HG03457 (cell line): Measurements from ENCODE around the gene SLC25A19.
A peak's percentile ranks its signal among the peaks of the same experiment; 100 is the strongest.
"Not testable (repeated sequence)": the region's sequence is repeated elsewhere in the genome, so short reads cannot be mapped to it uniquely, and the experiment has no call there.

Source experiments
- ATAC-seq: cut with Tn5 transposase; IDR thresholded peaks from one replicate; pipeline ENCODE4 v1.9.1; 2021; ENCODE audit warnings: moderate number of reproducible peaks; ENCODE audit not compliant: unreplicated experiment

SLC25A19 gene

DNA sequence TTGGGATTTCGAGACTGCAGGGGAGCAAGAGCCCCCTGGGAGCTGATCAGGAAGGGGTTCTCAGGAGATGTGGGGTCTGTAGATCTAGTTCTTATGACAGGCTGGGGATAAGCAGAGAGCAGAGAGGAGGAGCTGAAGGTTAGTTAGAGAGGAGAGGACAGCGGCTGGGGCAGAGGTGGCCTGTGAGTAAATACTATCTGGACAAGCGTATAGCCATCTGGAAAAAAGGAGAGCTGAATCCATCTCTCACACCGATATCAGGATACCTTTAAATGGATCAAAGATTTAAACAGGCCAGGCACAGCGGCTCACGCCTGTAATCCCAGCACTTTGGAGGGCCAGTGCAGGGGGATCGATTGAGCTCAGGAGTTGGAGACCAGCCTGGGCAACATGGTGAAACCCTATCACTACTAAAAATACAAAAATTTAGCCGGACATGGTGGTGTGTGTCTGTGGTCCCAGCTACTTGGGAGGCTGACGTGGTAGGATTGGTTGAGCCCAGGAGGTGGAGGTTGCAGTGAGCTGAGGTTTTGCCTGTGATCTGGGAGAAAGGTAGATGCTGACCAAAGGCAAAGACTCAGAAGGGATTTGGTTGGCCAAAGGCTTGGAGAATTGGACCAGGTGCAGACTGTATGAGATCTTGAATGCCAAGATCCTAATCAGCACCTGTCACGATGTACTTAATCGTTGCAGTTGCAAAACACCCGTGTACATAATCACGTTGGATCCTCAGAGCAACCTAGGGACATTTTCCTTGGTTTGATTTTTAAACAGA is 18.9 kb upstream of the SLC25A19 start:
- no peak for ATAC-seq

DNA sequence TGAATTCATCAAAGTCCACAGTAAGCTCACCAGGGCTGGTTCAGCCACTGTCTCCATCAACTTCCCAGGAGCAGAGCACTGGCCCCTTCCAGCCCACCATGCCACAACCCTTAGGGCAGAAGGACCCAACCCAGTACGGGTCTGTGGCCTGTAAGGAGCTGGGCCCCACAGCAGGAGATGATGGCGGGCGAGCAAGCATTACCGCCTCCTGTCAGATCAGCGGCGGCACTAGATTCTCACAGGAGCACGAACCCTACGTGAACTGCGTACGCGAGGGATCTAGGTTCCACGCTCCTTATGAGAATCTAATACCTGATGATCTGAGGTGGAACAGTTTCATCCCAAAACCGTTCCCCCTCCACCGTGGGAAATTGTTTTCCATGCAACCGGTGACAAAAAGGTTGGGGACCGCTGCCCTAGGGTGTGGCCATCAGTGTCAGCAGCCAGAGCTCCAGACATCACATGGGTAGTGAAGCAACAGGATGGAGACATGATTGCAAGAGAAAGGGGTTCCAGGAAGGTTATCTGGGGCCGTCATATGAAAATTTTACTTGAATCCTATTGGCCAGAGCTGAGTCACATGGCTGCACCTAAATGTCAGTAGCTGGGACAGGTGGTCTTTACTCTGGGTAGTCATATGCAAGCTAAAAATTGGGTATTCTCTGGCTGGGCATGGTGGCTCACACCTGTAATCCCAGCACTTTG is 12.4 kb upstream of the SLC25A19 start:
- no peak for ATAC-seq

DNA sequence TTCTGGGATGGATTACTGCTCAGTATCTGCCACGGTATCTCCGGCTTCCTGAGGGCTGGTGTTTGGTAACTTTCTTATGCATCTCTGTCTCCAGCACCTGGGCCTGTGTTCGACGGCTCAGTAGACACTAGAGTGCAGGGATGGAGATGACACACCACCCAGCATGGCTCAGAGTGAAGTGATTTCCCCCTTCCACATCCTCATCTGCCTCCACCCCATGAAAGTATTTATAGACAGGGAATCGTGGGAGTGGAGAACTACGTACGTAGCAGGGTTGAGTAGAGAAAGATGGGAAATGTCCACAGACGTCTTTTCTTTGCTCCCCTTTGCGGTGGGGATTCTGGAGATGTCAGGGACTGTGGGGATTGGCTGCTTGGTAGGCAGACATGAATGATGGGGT is 11.8 kb upstream of the SLC25A19 start:
- ATAC-seq: no peak

DNA sequence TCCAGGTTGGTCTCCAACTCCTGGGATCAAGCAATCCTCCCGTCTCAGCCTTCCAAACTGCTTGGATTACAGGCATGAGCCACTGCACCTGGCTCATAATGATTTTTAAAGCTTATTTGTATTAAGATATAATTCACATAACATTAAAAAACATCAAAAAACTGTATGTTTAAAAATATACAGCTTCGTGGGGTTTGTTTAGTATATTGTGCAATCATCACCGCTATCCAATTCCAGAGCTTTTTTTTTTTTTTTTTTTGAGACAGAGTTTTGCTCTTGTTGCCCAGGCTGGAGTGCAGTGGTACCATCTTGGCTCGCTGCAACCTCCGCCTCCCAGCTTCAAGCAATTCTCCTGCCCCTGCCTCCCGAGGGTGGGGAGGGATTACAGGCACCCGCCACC is 11.0 kb upstream of the SLC25A19 start:
- no peak for ATAC-seq

DNA sequence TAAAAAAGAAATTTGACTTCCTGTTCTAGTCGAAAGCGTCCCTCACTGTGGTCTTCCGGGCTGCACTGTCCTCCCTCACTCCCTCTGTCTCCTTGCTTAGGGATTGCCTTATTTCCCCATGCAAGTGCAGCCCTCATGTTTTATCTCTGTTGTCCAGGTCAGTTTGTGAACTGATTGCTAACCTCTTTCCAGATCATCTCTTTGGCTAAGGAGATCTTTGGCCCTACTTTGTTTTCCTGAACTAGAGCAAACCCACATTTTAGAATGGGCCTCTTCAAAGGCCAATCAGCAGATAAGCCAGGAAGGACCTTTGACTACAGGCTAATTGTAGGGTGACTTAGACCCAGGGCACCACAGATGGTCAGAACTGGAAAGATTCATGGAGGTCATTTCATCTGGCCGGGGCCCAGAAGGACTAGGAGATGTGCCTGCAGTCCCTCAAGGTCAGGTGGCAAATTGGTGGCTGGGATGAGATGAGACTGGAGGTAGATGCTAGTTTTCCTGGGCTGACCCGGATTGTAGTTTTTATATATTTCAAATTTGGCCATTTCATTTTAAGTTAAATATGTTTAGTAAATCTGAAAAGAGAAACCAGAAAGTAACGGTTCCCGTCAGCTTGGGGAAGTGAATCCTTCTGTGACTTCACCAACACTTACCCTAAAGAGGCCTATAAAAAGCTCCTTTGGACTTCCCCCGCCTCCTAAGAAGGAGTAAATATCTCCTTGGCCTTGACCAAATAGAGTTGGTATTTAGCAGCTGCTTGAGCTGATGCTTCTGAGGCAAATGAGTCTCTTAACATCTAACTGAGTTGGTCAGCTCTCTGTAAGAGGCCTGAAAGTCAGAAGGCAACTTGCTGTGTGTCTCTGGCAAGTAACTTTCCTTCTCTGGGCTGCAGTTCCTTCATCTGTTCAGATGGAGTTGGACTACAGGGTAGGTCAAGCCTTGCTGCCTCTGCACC is 6.2 kb upstream of the SLC25A19 start:
- peak; percentile 56 for ATAC-seq

DNA sequence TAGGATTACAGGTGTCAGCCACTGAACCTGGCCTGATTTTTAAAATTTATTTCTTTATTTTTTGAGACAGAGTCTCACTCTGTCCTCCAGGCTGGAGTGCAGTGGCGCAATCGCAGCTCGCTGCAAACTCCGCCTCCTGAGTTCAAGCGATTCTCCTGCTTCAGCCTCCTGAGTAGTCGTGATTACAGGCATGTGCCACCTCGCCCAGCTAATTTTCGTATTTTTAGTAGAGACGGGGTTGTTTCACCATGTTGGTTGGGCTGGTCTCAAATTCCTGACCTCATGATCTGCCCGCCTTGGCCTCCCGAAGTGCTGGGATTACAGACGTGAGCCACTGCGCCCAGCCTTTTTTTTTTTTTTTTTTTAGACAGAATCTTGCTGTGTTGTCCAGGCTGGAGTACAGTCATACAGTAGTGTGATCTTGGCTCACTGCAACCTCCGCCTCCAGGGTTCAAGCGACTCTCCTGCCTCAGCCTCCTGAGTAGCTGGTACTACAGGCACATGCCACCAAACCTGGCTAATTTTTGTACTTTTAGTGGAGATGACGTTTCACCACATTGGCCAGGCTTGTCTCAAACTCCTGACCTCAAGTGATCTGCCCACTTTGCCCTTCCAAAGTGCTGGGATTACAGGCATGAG is 3.7 kb upstream of the SLC25A19 start:
- ATAC-seq: not testable (repeated sequence)

DNA sequence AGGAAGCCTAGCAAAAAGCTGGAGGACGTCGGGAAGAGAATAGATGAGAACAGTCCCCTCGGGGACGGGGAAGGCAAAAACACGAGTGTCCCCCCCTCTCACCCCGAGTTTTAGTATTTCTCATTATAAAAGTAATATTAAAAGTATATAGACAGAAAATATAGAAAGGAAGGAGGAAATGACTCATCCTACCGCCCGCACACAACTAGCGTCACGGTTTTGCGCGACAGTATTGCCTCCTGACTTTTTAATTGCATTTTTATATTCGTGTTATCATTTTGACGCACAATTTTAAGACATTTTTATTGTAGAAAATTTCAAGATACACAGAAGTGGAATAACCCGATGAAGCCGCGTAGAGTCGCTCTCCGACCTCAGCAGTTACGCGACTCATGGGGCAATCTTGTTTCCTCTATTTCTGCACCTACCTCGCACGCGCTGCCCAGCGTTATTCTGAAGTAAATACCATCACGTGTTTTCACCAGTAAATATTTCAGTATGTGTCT is 652 bp upstream of the SLC25A19 start:
- ATAC-seq: no peak

DNA sequence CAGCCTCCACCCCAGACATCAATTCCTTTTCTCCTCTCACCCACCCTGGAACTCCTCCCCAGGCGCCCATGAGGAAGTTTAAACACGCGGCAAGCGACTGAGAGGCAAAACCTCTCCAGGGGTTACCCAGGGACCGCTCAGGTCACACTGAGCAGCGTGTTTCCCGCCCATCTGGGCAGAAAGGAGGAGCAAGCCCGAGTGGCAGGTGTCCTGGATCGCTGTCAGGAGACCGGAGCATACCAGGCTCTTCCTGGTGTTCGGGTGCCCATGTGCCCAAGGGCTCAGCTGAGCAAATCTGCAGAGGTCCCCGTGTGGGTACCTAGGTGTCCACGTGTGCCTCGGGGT is 491 bp downstream of the SLC25A19 start:
- ATAC-seq: peak; percentile 3

DNA sequence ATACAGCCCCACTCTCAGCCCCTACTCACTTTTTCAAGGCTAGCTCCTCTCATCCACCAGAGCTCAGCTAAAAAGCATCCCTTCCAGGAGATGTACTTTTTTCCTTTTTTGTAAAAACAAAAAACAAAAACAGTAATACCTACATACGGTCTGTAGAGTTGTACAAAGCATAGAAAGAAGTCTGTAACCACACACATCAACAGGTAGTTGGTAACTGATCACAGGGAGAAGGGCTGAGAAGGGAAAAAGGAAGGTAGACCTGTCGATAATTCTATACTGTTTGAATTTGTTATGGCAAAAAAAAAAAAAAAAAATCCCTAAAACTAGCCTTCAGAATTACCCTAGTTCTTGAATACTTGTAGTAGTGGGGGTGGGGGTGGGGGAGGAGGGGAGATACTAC is 874 bp downstream of the SLC25A19 start:
- ATAC-seq: no peak

DNA sequence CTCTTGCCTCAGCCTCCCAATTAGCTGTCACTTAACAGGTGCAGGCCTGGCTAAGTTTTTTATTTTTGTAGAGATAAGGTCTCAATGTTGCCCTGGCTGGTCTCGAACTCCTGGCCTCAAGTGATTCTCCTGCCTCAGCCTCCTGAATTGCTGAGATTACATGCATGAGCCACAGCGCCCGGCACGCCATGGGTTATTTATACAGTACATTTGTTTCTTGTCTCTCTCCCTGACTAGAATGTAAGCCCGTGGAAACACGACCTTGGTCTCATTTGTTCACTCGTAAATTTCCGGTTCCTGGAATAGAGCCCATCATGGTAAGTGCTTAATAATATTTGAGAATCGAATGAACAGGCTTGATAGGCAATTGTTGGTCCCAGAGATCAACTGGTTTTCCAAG is 2.0 kb downstream of the SLC25A19 start:
- ATAC-seq: no peak

DNA sequence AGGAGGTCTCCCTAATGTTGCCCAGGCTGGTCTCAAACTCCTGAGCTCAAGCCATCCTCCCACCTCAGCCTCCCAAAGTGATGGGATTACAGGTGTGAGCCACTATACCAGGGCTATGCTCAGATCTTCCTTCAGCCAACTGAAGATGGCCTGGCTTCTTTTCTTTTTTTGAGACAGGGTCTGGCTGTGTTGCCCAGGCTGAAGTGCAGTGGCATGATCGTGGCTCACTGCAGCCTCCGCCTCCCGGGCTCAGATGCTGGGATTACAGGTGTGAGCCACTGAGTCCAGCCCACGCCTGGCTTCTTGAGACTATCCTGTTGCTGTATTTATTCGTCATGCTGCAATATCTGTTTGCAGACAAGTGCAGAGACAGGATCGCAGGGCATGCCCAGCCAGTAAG is 4.1 kb downstream of the SLC25A19 start:
- ATAC-seq: no peak

DNA sequence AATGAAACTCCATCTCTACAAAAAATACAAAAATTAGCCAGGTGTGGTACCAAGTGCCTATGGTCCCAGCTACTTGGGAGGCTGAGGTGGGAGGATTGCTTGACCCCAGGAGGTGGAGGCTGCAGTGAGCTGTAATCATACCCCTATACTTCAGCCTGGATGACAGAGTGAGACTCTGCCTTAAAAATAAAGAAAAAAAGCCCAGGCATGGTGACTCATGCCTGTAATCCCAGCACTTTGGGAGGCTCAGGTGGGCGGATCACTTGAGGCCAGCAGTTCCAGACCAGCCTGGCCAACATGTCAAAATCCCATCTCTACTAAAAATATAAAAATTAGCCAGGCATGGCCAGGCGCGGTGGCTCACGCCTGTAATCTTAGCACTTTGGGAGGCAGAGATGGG is 9.0 kb downstream of the SLC25A19 start:
- not testable (repeated sequence) for ATAC-seq

DNA sequence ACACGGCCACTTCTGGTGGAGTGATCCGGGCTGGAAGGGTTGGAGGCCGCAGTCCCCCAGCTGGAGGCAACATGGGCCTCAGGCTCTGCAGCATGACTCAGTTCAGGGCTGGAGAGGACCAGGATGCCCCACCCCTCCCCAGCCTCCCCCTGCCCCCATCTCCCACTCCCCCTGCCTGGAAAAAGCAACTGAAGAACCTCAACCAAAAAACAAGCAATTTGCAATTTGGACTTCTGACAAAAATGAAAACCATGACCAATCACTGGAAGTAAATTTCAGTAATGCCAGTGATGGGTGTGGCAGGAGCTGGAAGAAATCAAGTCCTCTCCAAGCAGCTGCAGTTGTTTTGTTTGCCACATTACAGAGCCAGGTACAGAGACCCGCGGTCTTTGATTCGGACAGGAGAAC is 11.6 kb downstream of the SLC25A19 start:
- ATAC-seq: no peak

DNA sequence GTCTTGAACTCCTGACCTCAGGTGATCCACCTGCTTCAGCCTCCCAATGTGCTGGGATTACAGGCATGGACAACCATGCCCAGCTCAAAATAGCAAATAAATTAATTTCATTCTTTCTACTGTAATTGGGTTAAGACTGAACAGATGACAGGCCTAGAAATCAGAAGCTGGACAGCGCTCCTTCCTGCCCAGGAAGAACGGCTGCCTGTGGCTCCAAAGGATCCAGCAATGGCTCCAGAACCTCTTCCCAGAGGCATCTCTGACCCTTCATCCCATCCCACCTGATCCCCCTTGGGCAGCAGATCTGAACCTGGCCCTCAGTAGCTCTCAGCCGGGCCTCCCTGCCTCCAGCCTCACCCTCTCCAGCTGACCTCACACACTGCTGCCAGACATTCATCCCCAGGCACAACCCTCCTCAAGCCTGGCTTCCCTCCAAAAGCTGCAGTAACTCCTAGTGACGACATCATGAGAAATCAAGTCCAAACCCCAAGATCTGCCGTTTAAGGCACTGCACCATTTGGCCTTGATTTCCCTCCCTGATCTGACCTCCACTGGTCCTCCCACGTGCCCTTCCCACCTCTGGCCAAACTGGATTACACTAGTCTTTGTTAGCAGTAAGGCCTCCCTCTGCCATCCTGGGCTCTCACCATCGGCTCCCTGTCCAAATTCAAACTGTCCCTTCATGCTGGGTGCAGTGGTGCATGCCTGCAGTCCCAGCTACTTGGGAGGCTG is 15.1 kb downstream of the SLC25A19 start:
- no peak for ATAC-seq

DNA sequence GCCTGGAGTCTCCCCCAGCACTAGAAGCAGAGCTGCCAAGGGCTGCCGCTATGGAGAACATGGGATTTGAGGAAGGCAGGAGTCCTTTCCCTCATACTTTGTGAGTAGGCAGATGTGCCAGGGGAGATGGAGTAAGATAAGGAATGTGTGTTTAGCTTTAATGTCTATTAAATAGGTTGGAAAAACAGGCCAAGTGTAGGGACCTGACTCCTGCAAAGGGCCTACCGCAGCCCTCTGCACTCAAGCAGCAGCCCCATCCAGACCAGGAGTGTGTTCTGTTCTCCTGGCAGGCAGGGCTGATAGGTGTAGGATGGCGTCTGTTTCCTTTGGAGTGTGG is 16.4 kb downstream of the SLC25A19 start:
- no peak for ATAC-seq

DNA sequence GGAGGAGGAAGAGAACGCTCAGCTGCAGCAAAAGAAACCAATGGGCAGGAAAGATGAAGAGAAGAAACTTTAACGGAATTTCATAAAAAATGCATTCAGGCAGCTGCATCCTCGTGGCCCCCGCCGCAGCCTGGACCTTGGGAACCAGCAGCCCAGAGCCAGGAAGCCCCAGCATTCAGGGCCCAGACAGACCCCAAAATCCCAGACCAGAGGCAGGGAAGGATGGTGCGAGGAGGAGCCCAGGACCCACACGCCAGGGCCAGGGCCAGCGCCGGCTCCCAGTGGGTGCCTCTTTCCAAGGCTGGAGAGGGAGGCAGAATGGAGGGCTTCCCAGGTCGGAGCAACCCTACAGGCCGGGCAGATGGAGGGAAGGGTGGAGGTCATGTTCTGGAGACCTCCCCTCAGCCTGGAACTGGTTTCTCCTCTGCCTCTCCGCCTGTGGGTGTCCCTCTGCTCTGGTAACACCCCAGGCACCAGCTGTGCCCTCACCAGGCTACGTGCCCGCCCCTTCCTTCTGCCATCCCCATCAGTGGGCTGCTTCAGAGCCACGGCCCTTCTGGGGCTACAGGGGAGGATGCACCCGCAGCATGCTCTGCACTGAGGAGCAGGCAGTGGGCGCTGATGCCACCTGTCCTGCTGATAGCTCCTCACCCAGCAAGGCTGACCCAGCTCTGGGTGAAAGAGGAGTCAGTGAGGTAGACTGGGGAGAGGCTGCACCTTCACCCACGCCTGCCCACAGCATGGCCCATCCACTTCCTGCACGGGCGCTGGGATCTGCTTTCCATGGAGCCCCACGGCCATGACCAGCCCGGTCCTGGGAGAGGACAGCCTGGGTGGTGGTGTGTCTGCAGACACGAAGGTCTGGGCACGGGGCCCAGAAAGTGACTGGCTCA is 17.0 kb downstream of the SLC25A19 start:
- no peak for ATAC-seq

DNA sequence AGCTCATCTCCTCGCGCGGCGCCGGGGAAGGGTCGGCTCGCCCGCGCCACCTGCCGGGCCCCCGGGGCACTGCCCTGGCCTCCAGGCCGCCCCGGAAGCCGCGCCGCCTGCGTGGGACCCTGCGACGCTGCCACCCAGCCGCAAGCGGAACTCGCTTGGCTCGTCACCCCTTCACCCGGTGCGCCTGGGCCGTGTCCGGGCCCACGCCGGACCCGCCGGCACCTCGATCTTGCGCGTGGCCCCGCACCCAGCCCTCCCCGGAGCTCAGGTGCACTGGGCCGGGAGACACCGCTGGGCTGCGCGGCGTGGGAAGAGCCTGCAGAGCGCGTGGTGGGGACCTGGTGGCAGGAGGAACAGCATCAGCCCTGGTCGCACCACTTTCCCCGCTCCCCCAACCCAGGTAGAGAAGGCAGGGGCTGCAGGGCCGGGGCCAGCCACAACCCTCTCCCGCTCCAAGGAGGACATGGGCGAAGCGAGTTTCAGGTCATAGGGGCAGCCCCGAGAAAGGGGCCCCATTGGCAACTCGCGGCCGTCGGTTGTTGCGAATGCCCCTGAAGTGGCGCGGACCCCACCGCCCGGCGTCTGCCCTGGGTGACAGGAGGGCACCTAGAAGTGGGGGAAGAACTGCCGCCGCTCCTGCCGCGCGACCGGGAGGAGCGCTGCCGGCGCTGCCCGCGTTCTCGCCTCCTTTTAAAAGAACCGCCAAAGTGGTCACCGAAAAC is 17.8 kb downstream of the SLC25A19 start:
- ATAC-seq: peak; percentile 53

DNA sequence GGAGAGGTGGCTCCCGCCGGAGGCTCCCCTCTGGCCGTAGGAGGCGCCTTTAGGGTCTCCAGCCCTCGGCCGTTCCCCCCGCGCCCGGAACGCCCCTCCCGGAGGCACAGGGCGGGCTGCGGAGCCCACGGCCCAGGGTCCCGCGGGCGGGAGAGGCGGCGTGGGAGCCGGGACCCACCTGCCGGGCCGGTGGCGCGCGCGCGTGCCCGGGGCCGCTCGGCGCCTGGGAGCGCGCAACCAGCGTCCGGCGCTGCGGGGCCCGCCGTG is 18.3 kb downstream of the SLC25A19 start, which contains the start of gene MIF4GD:
TSS of gene MIF4GD (minus strand) at position 266 of the 267 bp plus-strand sequence. CDS start 1,036 bp downstream, outside the sequence.
- ATAC-seq: no peak
